Fibroblast of pulmonary artery (primary cell): Measurements from ENCODE around the gene C4orf51.
A peak's percentile ranks its signal among the peaks of the same experiment; 100 is the strongest.

ENCODE experiments used
- DNase-seq: peaks from one replicate; pipeline ENCODE4 v3.0.0-alpha.2; 2010; ENCODE audit warnings: low read depth
- H3K4me3 ChIP-seq: replicated peaks from 2 replicates; pipeline ENCODE4 v1.5.1; 2011; ENCODE audit warnings: low read depth, mild to moderate bottlenecking, control low read depth, low read length, moderate library complexity
- TF ChIP-seq, protein P1 (sequence below): IDR thresholded peaks from 2 replicates; pipeline ENCODE4 v1.5.1; 2011; ENCODE audit warnings: mild to moderate bottlenecking, control low read depth, low read length, inconsistent platforms; ENCODE audit errors: missing control alignments

Gene C4orf51

DNA sequence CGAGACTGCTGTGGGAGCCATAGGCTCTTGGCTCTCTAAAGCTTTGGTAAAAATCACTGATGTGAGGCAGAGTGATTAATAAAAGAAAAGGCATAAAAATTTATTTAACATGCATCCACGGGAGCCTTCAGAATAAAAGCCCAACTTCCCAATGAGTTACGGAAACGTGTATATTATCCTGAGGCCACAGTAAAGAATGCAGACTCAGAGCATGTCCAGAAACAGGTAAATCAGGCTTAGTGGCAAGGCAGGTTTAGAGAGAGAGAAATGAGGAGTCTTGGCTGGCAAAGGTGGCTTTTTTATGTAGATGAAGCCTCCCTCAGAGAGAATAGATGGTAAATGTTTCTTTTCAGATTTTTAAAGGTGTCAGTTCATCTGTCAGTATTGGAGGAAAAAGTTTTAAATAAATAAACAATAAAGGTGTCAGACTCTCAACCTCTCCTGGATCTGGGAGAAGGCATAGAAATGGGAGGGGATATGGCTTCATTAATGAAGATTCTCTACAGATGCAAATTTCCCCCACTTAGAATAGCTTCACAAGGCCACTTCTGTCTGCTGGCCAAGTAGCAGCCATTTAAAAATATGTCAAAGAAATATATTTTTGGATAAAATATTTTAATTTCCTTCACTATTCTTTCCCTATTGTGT lies 24.0 kb downstream of the C4orf51 start:
- no peak for DNase-seq
- TF ChIP-seq, protein P1, sequence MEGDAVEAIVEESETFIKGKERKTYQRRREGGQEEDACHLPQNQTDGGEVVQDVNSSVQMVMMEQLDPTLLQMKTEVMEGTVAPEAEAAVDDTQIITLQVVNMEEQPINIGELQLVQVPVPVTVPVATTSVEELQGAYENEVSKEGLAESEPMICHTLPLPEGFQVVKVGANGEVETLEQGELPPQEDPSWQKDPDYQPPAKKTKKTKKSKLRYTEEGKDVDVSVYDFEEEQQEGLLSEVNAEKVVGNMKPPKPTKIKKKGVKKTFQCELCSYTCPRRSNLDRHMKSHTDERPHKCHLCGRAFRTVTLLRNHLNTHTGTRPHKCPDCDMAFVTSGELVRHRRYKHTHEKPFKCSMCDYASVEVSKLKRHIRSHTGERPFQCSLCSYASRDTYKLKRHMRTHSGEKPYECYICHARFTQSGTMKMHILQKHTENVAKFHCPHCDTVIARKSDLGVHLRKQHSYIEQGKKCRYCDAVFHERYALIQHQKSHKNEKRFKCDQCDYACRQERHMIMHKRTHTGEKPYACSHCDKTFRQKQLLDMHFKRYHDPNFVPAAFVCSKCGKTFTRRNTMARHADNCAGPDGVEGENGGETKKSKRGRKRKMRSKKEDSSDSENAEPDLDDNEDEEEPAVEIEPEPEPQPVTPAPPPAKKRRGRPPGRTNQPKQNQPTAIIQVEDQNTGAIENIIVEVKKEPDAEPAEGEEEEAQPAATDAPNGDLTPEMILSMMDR, result no peak
- no peak overlapping the region for H3K4me3 ChIP-seq

DNA sequence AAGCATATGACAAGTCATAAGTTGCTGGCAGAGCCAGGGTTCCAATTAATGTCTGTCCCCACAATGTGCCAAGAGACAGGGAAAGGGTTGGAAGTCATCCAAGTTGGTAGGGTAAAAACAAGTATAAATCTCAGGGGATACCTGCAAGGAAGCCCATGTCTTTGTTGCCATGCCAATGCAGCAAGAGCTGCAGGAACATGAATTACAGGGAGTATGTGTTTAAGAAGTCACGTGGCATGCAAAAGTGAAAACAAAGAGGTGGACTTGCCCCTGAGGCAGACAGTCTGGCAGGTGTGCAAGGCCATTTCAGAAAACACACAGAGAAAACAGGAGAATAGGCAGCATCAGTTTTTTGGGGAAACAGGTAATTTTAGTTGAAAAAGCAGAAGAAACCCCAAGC lies 29.4 kb downstream of the C4orf51 start:
- no peak for DNase-seq
- TF ChIP-seq, protein P1, result no peak
- H3K4me3 ChIP-seq, result no peak overlapping the region

DNA sequence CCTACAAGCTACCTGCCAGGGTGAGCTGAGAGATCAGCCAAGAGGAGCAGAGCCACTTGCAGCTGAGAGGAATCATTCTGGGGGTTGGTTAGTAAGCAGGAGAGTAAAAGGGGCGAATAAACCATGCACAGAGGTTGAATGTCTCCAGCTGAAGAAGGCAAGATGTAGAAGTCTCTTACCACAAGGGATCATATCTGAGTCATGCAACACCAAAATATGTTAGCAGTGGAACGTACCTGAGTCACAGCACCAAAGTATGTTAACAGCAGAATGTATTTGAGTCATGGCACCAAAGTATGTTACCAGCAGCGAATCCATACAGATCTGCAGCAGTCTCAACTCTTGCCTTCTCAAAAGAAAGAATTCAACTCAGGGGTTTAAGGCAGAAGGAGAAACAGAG lies 29.9 kb downstream of the C4orf51 start:
- no peak overlapping the region for H3K4me3 ChIP-seq
- TF ChIP-seq, protein P1, result no peak
- peak; percentile 60 for DNase-seq

DNA sequence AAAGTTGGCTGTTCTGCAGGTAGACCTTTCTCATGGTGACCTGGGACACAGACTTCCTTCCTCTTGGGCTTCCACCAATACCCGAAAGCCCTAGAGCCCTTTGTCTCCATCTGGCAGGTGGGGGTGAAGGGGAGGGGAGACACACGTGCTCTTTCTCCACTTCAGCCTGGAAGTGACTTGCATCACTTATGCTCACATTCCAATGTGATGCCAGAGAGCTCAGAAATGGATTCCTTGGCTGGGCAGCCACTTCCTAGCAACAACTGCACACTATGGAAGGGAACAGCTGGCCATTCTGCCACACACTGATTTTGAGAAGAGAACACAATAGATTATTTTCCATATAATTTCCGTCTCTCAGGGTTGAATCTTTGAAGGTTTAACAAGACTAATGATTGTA lies 36.3 kb downstream of the C4orf51 start:
- DNase-seq, result peak; percentile 55
- H3K4me3 ChIP-seq, result no peak overlapping the region
- TF ChIP-seq, protein P1, result no peak

DNA sequence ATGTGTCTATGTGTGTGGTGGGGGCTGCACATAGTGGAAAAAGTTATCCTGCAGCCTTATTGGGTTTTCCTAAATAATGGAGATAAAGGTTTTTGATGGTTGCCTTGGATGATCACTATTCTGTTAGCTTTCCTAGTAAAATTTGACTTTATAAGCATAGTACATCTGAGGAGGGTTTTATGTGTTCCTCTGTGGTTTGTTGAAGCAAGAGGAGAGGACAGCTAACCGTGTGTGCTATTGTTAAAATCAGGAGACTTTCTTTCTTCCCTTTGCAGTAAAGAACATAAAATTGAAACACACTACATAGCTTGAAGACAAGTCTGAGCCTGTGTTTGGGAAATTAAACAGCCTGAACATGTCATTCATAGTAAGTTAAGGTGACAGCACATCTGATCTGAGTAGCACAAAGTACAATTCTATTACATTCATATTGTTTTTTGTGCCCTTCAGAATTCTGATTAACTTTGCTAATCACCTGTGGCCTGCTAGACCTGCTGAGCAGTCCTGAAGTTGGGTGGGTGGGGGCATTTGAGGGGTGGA lies 36.8 kb downstream of the C4orf51 start:
- H3K4me3 ChIP-seq, result no peak overlapping the region
- no peak for DNase-seq
- TF ChIP-seq, protein P1, result no peak

DNA sequence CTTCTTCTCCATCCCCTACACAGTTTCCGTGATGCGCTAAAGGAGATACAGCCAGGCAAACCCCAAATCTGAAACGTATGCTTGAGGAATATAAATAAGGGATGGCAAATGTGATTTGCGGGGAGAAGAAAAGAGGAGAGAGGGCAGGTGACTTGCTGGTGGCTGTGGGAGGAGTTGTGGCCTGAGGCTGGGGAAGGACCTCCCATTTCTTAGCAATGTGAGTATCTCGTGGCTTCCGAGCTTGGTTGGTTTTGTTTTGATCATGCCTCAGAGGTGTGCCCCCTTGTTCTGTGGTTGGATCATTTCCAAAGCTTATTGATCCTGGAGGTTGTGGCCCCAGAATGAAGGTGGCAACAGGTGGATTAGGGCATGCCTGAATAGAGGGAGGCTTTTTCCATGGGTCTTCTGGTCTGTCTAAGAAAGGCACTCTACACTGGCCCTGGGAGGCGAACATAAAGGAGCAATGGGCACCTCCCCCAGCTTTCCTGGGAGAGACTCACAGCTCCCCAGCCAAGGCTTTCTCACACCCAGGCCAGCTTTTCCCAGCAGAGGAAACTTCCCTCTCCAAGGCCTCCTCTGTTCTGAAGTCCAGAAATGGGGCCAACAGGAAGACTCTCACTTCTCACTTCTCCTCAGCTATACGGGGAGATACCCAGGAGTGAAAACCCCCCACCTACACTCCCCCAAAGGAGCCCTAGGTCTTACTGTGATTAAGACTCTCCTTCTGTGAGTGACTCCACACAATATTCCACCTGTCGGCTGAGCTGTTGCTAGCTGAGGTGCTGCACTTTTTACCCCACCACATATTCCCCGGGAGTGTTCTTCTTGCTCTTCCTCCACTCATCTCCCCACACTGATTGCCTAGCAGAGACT lies 40.0 kb downstream of the C4orf51 start:
- DNase-seq, result no peak

More for the DNA sequence above, 40.0 kb downstream of the C4orf51 start:
- no peak overlapping the region for H3K4me3 ChIP-seq
- TF ChIP-seq, protein P1, result no peak
